ENCODE data around the gene AJAP1.

Gene AJAP1

GRCh38 chr1:4628992-4629391 is 25.4 kb upstream of the AJAP1 start:
- no peak for DNase-seq (ENCODE audit: low spot score)
- in situ Hi-C loops (cut with MboI; ENCODE audit: low pct_unique_long_range_greater_than_20kb, low sequenced_read_pairs, unreplicated experiment) = no loop called here
- TF ChIP-seq CTCF (IDR thresholded peaks at IDR 0.05; ENCODE audit: extremely low read depth, insufficient read depth, missing control alignments) = no peak

- TF ChIP-seq CTCF (IDR thresholded peaks at IDR 0.05; ENCODE audit: extremely low read depth, insufficient read depth, missing control alignments) = no peak
- in situ Hi-C loops (cut with MboI; ENCODE audit: low pct_unique_long_range_greater_than_20kb, low sequenced_read_pairs, unreplicated experiment) = no loop called here
- DNase-seq (ENCODE audit: low spot score) = no peak
These were observed 23.8 kb upstream of the AJAP1 start for GRCh38 chr1:4630561-4630960.

GRCh38 chr1:4631321-4631720 is 23.1 kb upstream of the AJAP1 start:
- TF ChIP-seq CTCF (IDR thresholded peaks at IDR 0.05; ENCODE audit: extremely low read depth, insufficient read depth, missing control alignments) = no peak
- in situ Hi-C loops (cut with MboI; ENCODE audit: low pct_unique_long_range_greater_than_20kb, low sequenced_read_pairs, unreplicated experiment) = no loop called here

DNA sequence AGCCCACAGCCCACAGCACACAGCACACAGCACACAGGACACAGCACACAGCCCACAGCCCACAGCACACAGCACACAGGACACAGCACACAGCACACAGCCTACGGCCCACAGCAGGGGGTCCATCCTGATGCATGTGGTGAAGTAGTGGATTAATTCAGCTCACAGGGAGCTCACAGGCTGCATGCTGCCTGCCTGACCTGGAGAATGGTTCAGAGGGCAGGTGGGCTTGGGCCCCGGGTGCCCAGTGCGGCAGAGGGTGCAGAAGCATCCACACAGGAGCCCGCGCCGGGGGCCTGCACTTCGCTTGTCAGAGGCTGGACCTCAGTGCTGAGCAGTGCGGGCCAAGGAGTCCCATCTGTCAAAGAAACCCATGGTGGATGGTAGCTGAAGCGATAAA is 21.1 kb upstream of the AJAP1 start:
- DNase-seq (ENCODE audit: low spot score) = no peak
- in situ Hi-C loops (cut with MboI; ENCODE audit: low pct_unique_long_range_greater_than_20kb, low sequenced_read_pairs, unreplicated experiment) = no loop called here
- TF ChIP-seq CTCF (IDR thresholded peaks at IDR 0.05; ENCODE audit: extremely low read depth, insufficient read depth, missing control alignments) = no peak

More at GRCh38 chr1:4631321-4631720, 23.1 kb upstream of the AJAP1 start:
- no peak for DNase-seq (ENCODE audit: low spot score)

DNA sequence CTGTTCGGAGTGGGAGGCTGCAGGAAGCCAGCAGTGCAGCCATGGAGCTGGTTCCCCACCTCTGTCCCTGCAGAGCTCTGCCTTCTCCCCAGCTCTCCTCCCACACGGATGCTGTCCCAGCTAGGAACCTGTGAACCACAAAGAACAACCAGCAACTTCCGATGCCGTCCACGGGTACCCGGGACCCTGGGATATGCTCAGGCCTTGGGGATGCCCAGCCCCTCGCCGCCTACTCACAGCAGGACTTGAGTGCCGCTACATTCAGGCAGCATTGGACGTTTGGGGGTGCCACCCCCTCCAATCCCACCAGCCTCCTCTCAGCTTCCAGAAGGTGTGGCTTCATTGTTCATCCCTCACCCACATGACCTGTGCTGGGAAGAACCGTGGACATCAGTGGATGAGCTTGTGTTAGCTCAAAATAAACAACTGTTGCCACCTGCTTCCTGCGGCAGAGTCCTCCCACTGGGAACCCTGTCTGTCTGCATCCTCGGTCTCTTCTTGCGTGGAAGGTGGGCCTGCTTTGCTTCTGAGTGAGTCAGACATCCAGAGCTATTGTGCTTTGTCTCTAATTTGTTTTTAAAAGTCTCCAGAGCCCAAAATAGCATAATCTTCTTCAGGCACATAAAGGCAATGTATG is 20.1 kb upstream of the AJAP1 start:
- no peak for TF ChIP-seq CTCF (IDR thresholded peaks at IDR 0.05; ENCODE audit: extremely low read depth, insufficient read depth, missing control alignments)
- no peak for DNase-seq (ENCODE audit: low spot score)
- in situ Hi-C loops (cut with MboI; ENCODE audit: low pct_unique_long_range_greater_than_20kb, low sequenced_read_pairs, unreplicated experiment) = no loop called here

DNA sequence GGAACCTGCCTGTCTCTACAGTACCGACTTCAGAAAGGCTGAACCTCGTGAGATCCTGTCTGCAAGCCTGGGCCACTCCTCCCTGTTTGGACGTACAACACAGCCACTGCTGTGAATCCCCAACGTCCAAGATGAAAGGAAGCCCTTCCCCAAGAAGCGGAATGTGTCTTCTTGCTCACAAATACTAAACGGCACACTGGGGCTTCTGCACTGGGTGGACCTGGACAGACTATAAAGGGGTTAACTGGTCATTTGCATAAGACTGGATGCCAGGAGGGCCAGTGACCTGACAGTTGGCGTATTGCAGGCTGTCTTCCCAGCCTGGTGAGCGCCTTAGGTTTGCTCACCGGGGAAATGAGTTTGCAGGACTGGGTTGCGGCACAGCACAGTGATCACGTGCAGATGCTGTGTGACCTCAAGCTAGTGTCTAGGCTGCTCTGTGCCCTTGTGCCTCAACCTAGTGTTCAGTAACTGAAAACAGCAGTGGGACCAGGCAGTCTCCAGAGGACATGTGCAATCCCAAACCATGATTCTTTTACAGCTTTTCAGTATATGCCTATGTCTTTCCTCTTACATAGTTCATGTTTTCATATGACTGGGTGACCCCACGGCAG is 19.5 kb upstream of the AJAP1 start:
- in situ Hi-C loops (cut with MboI; ENCODE audit: low pct_unique_long_range_greater_than_20kb, low sequenced_read_pairs, unreplicated experiment) = no loop called here
- DNase-seq (ENCODE audit: low spot score) = no peak
- TF ChIP-seq CTCF (IDR thresholded peaks at IDR 0.05; ENCODE audit: extremely low read depth, insufficient read depth, missing control alignments) = no peak
